ENCODE measurements around the gene UGT2B7. TPM values are rescaled to one million over a fixed set of nuclear protein-coding genes. Genes with fewer than 3 reads are reported as not detected.
"Not testable (repeated sequence)": the region's sequence is repeated elsewhere in the genome, so short reads cannot be mapped to it uniquely, and the experiment has no call there.

UGT2B7 gene
- total RNA-seq, 2 donors from 2014 or later, result 3.0 to 8.4 TPM

DNA sequence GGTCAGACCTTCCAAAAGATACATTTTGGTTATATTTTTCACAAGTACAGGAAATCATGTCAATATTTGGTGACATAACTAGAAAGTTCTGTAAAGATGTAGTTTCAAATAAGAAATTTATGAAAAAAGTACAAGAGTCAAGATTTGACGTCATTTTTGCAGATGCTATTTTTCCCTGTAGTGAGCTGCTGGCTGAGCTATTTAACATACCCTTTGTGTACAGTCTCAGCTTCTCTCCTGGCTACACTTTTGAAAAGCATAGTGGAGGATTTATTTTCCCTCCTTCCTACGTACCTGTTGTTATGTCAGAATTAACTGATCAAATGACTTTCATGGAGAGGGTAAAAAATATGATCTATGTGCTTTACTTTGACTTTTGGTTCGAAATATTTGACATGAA is 536 bp downstream of the UGT2B7 start:
- peak overlapping the region; percentile 43 for H3K27ac ChIP-seq

DNA sequence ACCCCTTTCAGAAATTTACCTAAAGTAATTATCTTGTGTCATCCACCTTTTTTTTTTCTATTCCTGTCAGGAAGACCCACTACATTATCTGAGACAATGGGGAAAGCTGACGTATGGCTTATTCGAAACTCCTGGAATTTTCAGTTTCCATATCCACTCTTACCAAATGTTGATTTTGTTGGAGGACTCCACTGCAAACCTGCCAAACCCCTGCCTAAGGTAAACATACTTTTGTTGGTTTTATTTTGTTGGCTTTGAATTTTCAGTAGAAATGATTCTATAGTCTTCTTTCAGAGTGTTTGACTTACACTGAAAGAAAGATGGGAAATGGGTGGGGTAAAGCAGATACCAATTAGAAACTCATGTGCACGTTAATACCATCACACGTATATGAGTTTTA is 2.2 kb downstream of the UGT2B7 start:
- Histone ChIP-seq H3K27me3 (no peaks in the 10 kb centered on the region), H3K4me3 (no peak overlapping the region), H3K36me3 (no peaks in the 10 kb centered on the region), H3K9me3 (no peaks in the 10 kb centered on the region), H3K4me1 (no peaks in the 10 kb centered on the region), H3K9ac (ENCODE audit: low read depth in 2 of 2, low read length in 2 of 2) (no peak overlapping the region), H3K27ac (no peak overlapping the region)
- no peak for DNase-seq
- intact Hi-C loops (cut with DNase I), result no loop called here
- TF ChIP-seq, protein P1, sequence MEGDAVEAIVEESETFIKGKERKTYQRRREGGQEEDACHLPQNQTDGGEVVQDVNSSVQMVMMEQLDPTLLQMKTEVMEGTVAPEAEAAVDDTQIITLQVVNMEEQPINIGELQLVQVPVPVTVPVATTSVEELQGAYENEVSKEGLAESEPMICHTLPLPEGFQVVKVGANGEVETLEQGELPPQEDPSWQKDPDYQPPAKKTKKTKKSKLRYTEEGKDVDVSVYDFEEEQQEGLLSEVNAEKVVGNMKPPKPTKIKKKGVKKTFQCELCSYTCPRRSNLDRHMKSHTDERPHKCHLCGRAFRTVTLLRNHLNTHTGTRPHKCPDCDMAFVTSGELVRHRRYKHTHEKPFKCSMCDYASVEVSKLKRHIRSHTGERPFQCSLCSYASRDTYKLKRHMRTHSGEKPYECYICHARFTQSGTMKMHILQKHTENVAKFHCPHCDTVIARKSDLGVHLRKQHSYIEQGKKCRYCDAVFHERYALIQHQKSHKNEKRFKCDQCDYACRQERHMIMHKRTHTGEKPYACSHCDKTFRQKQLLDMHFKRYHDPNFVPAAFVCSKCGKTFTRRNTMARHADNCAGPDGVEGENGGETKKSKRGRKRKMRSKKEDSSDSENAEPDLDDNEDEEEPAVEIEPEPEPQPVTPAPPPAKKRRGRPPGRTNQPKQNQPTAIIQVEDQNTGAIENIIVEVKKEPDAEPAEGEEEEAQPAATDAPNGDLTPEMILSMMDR (IDR thresholded peaks at IDR 0.05), result no peak

More for the DNA sequence above, 536 bp downstream of the UGT2B7 start:
- no peaks in the 10 kb centered on the region for H3K36me3 ChIP-seq
- TF ChIP-seq, protein P1 (IDR thresholded peaks at IDR 0.05), result no peak
- no peaks in the 10 kb centered on the region for H3K9me3 ChIP-seq
- no peak overlapping the region for H3K9ac ChIP-seq (ENCODE audit: low read depth in 2 of 2, low read length in 2 of 2)
- intact Hi-C loops (cut with DNase I), result no loop called here
- no peaks in the 10 kb centered on the region for H3K27me3 ChIP-seq
- H3K4me1 ChIP-seq, result no peaks in the 10 kb centered on the region
- no peak overlapping the region for H3K4me3 ChIP-seq
- DNase-seq, result no peak

DNA sequence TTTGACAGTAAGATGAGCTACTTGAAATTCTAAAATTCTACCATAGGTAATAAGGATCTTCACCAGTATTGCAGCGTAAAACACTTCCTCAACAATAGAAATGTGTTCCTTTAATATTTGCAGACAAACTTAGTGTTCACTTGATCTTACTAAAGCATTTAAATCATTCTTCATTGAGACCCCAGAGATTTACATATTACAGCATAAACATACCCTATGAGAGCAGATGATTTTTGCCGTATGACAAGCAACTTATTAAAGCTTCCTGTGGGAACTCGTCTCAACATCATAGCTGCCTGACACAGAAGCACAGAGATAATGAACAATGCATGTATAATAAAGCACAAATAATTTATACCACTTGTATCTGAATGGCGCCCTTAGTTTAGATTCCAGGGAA is 3.6 kb downstream of the UGT2B7 start:
- Histone ChIP-seq H3K27me3 (no peaks in the 10 kb centered on the region), H3K9ac (ENCODE audit: low read depth in 2 of 2, low read length in 2 of 2) (no peak overlapping the region), H3K4me3 (no peak overlapping the region), H3K27ac (no peak overlapping the region), H3K4me1 (no peaks in the 10 kb centered on the region), H3K36me3 (no peaks in the 10 kb centered on the region), H3K9me3 (no peaks in the 10 kb centered on the region)
- TF ChIP-seq, protein P1 (IDR thresholded peaks at IDR 0.05), result no peak
- DNase-seq, result no peak
- intact Hi-C loops (cut with DNase I), result no loop called here

DNA sequence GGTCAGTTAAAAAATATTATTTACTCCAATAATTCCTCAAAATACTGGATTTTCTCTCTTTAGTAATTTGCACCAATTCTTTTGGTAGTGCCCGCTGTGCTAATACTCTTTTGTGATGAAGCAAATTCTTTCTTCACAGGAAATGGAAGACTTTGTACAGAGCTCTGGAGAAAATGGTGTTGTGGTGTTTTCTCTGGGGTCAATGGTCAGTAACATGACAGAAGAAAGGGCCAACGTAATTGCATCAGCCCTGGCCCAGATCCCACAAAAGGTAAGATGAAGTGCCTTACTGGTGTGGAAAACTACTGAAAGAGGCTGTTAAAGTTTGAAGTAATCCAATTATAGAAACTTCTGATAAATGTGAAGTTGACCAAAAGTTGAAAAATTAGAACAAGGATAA is 6.4 kb downstream of the UGT2B7 start:
- H3K4me3 ChIP-seq; H3K27me3 ChIP-seq; H3K9ac ChIP-seq (ENCODE audit: low read depth in 2 of 2, low read length in 2 of 2); intact Hi-C loops (cut with DNase I); H3K4me1 ChIP-seq; DNase-seq; H3K27ac ChIP-seq; H3K9me3 ChIP-seq; H3K36me3 ChIP-seq: not testable (repeated sequence)

DNA sequence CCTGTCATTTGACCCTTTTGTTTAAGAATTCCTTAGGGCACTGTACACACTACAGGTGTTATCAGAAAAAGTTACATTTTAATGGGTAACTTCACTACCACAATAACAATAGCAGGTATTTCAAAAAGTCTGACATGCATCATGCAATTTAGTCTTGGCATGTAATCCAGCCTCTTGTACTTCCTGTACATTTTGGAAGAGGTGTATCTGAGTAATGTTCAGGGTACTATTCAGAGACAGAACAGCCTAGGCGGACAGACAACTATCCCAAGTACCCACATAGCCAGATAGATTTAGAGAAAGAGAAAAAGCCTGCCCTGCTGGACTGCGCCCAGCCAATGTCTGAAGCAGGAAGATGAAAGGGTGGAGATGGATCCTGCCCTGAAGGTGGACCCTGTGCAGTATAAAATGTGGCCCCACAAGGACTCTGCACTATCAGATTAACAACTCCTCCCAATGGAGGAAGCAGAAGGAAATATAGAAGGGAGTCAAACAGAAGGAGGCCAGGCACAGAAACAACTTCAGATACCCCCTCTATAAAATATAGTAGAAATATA is 8.5 kb downstream of the UGT2B7 start:
- no peaks in the 10 kb centered on the region for H3K9me3 ChIP-seq
- peak; percentile 71 for DNase-seq
- H3K36me3 ChIP-seq, result no peaks in the 10 kb centered on the region
- no peak overlapping the region for H3K4me3 ChIP-seq
- no peaks in the 10 kb centered on the region for H3K27me3 ChIP-seq
- TF ChIP-seq, protein P1 (IDR thresholded peaks at IDR 0.05), result no peak
- H3K9ac ChIP-seq (ENCODE audit: low read depth in 2 of 2, low read length in 2 of 2), result no peak overlapping the region
- intact Hi-C loops (cut with DNase I), result no loop called here
- no peaks in the 10 kb centered on the region for H3K4me1 ChIP-seq
- peak overlapping the region; percentile 45 for H3K27ac ChIP-seq

DNA sequence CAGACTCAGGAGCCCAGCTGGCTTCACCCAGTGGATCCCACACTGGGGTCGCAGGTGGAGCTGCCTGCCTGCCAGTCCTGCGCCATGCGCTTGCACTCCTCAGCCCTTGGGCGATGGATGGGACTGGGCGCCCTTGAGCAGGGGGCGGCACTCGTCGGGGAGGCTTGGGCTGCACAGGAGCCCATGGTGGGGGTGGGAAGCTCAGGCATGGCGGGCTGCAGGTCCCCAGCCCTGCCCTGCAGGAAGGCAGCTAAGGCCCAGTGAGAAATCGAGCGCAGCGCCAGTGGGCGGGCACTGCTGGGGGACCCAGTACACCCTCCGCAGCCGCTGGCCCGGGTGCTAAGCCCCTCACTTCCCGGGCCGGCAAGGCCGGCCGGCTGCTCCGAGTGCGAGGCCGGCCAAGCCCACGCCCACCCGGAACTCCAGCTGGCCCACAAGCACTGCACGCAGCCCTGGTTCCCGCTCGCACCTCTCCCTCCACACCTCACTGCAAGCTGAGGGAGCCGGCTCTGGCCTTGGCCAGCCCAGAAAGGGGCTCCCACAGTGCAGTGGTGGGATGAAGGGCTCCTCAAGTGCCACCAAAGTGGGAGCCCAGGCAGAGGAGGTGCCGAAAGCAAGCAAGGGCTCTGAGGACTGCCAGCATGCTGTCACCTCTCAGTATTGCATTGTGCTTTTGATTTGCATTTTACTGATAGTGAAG is 19.0 kb downstream of the UGT2B7 start:
- intact Hi-C loops (cut with DNase I); H3K4me1 ChIP-seq; H3K36me3 ChIP-seq; H3K9me3 ChIP-seq; H3K4me3 ChIP-seq; H3K9ac ChIP-seq (ENCODE audit: low read depth in 2 of 2, low read length in 2 of 2); H3K27me3 ChIP-seq; DNase-seq: not testable (repeated sequence)
- H3K27ac ChIP-seq, result peak overlapping the region; percentile 72

Data from colonic mucosa (tissue), 4 donors.